DMS114 treated with DMSO at 0.1 percent for 48 hours (cell line): Measurements from ENCODE around the gene MEF2C.

Source experiments
- DNase-seq: peaks from one replicate; lab custom pipeline; 2025; ENCODE audit not compliant: unreplicated experiment; lab: John Stamatoyannopoulos, UW

MEF2C gene

DNA sequence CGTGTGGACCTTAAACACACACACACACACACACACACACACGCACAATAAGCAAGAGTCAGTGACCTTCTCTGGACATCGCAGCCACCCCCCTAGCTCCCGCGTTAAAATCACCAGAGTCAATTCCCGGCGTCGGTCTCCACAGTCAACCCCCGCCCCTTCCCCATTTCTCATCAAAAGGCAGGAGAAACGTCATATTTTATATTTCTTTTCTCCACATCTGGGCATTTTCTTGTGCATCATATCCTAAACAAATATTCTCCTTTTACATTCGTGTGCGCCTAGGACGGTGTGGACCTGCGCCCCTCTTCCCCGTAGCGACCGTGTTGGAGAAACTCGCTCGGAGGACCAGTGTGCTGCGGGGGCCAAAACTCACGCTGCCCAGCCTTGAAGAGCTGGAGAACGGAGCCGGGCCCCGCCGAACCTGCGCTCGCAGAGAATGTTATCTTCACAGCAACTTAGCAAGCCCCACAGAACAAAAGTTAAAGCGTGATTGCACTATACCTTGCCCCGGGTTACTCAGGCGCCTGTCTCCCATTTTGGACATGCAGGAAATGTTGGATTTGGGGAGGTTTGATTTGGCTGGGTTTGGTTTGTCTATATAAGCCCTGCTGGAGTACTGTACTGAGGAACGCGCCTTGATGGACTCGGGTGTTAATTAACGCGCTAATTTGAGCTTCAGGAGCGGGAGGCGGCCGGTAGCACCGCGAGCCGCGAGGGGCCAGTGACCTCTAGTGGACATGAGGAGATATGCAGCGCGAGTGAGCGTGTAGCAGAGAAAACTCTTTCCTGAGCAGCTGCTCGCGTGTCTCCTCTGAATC is 192.4 kb downstream of the MEF2C start:
- peak; percentile 45 for DNase-seq

DNA sequence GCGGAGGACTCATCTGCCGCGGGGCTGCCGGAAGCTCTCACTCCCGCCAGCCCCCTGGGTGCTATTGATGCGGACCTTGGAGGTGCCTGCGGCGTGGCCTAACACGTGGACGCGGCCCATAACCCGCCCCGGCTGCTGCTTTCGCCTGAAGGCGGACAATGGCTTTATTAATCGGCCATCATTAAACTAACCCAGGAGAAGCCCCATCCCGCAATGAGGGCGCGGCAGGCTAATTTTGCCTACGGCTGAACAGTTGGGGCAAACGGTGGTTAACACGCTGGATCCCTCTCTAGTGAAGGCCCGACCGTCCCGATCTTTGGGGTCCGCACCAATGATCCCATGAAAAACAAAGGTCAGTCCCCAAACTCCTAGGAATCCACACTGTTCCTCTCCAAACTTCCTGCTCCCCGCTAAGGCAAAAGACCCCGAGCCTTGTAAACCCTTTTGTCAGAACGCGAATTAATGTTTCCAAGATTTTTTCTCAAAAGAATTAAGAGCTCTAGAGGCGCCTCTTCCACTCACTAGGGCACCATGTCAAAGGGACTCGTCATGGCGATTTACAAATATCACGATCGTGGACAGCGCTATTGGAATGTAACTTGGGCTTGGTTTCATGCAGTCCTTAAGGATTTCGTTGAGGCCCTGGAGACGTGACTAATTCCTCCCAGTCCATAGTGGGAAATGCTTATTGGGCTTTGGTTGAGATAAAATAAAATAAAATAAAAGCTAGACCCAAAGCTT is 193.1 kb downstream of the MEF2C start:
- no peak for DNase-seq

DNA sequence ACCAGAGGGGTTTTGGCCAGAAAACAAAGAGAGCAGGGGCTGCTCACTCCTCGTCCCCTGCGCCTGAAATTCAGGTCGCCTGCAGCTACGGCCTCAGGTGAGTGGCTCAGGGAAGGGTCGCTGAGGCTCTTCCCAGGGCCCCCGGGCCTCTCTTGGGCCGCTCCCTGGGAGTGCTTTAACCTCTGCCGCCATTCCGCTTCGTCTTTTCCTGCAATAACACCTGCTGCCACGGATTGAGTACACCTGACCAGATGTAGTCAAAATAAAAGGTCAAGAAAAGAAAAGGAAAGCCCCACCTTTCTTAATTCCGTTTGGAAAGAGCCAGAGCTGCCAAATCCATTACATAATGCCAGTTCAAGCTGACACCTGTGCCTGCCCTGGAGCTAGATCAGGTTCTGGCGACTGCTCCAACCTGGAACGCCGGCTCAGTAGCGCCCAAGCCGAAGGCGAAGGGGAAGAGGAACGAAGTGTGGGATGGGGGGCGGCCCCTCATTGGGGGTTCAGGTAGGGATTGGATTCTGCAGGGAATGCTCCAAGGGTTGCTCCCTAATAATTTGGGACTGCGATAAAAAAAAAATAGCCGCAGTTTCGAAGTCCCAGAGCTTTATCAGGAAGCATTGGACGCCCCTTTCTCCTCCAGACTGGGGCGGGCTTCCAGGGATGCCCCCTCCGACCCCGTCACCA is 193.9 kb downstream of the MEF2C start:
- DNase-seq: no peak

GRCh38 chr5:88688156-88688983 is 194.6 kb downstream of the MEF2C start:
- no peak for DNase-seq

DNA sequence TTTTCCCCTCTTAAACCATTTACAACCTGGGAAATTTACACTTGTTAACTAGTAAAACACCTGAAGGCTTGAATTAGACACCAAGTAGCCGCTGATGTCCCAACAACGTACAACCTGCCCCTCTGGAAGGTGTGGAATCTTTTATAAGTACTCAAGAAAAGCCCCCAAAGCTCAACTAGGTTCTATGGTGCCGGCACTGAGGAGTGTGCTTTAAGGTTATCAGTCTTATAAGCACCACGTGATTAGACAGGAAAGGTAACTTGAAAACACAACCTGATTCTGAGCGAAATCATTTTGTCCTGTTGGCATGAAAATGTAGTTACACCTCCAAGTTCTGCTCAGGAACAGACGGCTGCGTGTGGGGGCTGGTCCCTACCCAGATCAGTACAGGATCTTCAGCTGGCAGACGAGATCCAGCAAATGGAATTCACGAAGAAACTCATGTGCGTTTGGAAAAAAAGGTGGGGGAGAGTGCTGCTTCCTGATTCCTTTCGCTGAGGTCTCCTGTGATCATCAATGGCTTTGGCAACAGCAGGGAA is 195.5 kb downstream of the MEF2C start:
- no peak for DNase-seq

GRCh38 chr5:88686726-88687125 is 196.3 kb downstream of the MEF2C start:
- no peak for DNase-seq

- no peak for DNase-seq
These were observed 197.1 kb downstream of the MEF2C start for GRCh38 chr5:88685591-88686541.

DNA sequence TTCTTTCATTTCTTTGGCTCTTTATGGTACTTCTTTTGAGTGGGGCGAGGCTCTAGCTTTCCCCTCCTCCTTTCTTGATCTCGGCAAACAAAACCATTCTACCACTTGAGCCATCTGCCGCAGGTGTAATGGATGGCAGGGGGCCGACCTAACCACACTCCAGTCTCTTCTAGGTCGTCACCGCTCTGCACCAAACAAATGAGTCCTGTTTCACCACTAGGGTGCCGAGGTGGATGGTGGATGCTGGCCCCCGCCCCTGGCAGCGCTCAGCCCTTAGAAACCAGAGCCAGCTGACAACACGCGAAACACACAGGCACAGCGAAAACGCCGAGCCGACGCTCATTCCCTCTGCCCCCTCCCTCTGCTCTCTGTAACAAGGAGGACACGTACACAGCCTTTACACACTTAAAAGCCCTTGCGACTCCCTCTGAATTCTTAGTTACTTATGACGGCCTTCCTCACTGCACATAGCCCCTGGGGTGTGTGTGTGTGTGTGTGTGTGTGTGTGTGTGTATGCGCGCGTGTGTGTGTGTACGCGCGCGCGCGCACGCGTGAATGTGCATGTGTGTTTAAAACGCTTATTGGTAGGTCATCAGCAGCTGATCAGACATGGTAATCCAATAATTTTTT is 199.4 kb downstream of the MEF2C start:
- DNase-seq: peak; percentile 17

- DNase-seq: no peak
These were observed 200.1 kb downstream of the MEF2C start for GRCh38 chr5:88682881-88683361.

DNA sequence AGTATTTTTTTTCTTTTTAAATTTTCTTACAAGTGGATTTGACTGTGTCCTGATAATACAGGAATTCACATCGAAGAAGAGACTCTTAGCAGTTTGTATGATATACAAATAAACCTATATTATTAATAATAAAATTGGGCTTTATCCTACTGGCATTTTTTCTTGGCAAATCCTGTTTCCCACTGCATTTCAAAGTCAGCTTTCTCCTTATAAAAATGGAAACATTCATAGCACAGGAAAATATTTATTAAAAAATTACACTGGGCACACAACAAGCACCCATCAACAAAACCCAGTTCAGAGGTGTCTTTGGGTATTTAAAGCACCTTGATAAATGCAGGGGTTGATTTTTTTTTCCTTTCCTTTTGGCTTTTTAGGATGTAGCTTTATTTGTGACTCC is 200.9 kb downstream of the MEF2C start:
- no peak for DNase-seq

DNA sequence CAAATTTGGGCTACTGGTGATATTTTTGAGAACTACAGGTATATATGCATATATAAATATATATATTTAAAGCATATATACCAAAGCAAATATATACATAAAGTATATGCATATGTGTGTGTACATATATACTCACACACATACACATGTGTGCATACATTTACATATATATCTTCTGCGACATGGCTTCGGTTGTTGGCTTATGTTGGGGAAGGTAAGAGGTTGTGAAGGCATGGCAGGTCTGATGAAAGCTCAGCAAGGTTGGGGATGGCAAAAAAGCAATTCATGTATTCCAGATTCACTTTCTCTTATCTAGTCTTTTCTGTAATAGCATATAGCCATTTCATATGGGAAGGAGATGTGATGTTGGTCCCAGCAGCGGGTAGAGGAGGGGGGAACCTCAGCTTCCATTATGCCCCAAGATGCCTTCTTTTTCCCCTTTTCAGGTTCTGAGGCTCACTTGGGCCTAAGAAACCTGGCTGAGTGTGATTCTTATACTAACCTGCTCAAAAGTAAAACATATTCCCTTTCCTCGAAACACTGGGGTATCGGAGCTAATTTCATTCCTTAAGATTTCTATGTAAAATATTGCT is 201.7 kb downstream of the MEF2C start:
- no peak for DNase-seq

GRCh38 chr5:88680253-88681132 is 202.5 kb downstream of the MEF2C start:
- DNase-seq: no peak

DNA sequence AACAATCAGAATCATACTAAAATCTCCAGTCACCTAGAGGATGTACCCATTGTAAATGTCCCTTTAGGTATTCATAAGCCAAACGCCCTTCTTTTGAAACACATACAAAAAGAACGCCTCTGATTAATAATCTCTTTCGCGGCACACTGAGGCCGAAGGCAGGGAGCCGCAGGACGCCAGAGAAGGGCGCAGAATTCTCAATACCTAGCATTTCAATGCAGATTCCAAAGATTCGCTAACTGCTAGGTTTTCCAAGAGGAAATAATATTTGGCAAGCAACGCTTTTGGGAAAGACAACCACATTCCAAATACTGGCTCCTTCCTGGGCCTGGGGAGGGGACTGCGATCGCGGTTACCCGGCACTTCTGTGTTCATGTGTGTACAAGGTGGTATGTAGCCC is 203.3 kb downstream of the MEF2C start:
- DNase-seq: no peak

DNA sequence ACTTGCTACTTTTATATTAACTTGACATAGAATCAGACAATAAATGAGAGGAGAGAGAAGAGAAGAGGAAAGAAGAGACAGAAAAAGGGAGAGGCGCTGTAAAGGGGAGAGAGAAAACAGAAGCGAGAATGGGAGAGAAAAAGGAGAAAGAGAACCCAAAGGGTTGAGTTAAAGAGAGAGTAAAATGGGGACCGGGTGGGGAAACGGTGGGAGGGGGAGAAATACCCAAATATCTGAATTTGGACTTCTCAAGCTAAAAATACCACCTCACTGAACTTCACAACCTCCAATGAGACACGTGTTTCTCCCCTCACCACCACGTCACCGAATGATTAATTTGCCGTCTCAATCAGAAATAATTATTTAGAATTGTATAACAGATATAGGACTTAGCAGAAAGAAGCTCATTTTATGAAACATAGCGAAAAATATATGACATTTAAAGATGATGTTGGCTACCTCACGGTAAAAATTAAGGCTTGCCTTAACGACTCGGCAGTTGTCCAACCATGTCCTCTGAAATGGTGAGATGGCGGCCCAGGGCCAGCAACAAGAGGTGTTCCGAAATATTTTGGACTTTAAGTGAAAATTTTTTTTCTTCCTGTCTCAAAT is 204.1 kb downstream of the MEF2C start:
- no peak for DNase-seq

DNA sequence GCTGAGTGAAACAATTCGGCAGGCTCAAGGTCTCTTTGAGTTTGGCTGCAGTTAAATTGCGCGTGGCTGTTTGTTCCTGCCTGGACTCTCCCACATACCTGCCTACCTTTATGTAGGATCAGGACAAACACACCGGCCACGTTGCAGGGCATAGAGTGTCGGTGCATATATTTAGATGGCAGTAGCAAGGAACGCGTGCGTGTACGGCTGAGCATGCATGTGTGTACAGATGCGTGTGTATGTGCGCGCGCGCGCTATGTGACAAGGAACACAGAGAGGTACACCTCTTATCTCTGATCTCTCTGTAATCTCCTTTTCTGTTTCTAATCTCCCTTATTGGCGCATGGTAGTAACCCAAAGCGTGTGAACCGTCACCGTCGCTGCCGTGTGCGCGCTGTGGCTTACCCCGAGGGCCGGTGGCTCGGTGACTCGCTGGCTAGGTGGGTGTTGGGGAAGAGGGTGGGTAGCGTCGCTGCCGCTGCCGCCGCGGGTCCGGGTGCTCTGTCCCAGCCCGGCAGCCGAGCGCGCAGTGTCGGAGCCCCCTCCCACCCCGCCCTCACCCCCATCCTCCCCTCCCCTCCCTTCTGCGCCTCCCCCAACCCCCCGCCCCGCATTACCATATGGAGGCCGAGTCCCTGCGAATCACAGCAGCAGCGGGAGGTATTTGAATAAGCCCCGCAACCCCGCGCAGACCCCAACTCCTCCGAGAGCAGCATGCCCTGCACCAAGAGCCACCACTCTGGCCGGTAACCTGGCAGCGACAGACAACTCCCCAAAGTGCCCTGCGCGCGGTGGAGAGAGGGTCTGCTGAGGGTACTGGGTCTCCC is 204.8 kb downstream of the MEF2C start:
- no peak for DNase-seq

DNA sequence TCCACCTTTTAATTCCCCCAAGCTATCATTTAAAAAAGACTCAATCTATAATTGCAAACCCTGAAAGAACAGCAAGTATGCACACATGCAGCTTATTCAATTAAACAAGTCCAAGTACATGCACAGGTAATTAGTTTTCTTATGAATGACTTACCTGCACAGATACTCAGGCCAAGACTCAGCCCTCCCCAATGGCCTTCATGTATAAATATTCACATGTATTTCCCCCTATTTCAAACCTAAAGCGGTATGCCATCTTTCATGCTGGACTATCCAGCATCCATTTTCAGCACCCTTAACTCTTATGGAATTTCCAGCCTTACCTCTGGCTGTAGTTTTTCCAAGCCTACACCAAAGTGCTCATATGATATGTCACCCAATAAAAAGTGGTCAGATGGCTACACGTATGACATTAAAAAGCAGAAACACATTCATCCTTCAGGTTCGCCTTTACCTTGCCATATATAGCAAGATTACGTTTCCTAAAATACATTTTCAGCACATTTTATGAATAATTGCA is 205.5 kb downstream of the MEF2C start:
- DNase-seq: no peak
